GM19238 (cell line): ENCODE measurements around the gene ARRB1.
"Not testable (repeated sequence)": the region's sequence is repeated elsewhere in the genome, so short reads cannot be mapped to it uniquely, and the experiment has no call there.

Experiments used
- DNase-seq: peaks from one replicate; pipeline ENCODE4 v3.0.0; 2011; ENCODE audit warnings: low spot score; ENCODE audit not compliant: insufficient read length

The ARRB1 gene

DNA sequence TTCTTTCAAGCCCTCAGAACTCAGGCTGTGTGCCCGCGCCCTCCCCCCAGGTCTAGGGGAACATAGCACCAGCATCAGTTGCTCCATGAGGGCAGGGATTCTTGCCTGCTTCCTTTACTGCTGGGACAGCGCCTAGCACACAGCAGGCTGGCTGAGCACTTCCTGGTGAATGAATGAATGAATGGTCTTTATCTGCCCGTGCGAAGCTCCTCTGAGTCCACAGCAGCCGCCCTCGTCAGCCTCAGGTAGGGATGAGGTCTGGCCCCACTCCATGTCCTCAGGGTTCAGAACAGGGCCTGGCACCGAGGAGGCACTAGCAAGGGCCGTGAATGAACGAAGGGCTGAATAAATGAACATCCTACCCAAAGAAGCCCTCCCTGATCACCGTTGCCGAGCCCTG is 27.3 kb downstream of the ARRB1 start:
- DNase-seq = no peak

DNA sequence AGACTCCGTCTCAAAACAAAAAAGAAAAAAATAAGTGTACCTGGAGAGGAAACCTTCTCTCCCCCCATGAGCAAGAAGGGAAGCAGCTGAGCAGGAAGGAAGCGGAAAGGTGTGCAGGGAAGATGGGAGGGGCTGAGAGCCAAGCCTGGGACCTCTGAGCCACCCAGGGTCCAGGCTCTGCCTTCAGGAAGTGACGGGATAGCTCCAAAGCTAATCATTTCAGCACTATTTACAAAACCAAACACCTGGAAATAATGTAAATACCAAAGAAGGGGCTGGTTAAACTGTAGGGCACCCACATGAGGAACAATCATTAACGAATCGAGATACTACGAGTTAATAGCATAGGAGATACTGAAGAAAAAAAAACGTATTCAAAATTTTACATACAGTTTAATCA is 27.9 kb downstream of the ARRB1 start:
- no peak for DNase-seq

DNA sequence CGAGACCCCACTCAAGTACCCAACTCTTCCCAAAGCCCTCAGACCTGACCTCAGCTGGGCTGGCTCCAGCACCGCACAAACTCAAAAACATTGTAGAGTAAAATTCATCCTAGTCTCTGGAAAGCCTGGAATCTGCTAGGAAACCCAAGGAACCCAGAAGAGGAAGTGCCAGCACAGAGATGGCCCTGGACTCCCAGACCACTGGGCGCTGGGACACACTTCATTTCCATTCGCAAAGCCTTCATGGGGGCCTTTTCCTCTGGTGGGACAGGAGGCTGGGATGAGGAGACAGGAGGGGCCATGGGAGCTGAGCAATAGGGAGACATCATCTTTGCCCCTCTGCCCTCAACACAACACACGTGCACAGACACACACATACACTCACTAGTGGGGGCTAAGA is 30.8 kb downstream of the ARRB1 start:
- DNase-seq = no peak

DNA sequence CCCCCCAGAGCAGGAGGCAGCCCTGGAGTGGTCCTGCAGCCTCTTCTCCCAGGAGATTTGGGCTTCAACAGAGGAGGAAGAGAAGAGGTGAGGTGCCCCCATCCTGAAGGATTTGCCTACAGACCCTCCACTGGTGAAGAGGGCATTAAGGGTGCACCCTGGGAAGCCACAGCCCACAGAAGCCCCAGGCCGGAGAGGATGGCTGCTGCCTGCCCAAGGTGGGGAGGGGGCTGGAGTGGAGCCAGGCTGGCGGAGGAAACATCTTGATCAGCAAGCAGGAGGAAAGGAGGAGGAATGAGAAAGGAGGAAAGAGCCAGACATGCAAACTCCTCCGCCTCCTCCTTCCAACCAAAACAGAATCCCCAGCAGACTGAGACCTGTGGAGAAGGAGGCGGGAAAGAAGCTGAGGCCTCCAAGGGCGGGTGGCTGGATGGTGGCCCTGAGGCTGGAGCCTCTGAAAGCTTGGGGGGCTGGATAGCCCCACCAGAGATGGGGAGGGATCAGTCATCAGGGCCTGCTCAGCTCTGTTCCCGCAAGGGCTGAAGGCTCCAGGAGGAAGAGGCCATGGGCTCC is 31.3 kb downstream of the ARRB1 start:
- DNase-seq = no peak

DNA sequence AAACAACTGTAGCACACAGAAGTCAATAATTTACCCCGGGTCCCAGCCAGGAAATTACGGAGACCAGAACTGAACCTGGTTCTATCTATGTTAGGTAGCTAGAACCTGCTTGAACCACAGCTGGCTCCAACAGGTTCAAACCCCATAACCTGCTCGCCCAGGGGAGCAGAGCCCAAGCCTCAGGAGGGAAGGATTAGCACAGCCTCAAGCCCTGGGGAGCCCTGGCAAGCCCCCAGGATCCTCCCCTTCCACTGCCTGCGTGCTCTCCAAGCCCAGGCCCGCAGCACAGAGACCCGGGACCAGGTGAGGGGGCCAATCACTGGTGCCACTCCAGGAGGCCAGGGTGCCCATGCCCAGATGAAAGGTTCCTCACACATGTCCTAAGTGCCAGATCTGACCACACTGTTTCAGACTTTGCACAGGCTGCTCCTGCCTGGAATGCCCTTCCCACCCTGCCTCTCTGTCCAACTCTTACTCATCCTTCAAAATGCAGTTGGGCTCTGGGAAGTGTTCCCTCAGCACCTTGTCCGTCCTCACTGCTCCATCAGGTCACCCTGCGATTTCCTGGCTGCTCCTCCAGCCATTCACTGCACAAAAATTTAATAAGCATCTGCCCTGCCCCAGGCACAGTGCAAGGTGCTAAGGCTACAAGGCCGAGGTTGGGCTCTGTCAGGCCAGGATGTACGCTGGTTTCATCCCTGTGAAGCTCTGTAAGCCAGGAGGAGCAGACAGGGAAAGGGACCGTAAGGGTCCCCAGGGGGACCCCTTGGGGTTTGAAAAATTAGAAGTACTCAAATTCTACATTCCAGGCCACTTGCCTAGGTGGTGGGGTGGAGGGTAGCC is 32.2 kb downstream of the ARRB1 start:
- DNase-seq = no peak

DNA sequence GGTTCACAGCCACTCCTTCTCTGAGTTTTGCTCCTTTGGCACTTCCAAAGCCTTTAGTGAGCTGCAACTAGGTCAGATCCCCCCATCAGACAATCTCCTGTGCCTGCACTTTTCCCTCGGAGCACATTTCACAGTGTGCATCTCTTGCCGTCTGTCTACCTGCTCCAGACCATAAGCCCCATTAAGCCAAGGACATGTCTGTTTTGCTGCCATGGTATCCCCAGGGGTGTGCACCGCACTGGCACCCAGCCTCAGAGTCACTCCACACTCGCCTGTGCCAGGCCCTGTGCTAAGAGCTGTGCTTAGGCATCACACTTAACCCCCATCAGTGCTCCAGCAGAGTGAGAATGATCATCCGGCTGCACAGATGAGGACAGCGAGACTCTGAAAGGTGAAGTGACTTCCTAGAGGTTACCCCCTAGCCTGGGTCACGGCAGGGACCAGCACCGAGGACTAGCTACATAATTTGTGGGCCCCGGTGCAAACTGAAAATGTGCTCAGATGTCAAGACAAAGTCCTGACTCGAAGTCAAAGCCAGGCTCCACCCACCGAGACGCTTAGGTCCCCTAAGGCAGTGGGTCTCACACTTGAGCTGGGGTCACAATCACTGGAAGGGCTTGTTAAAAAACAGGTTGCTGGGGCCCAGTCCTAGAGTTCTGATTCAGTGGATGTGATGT is 33.9 kb downstream of the ARRB1 start:
- DNase-seq = no peak

DNA sequence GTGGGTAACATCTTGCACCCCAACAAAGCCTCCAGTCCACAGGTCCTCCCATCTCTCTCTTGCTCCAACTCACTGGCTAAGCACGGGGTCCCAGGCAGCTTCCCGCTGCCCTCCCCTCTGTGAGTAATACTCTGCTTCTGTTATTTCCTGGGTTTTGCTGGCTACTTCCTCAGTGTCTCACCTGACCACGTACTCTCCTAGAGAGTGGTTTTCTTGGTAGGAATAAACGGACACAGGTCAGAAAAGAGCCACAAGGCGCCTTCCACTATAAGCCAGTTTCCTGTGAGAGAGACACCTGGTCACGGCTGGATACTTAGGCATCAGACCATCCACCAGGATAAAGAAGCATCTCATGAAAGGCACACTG is 36.0 kb downstream of the ARRB1 start:
- no peak for DNase-seq

DNA sequence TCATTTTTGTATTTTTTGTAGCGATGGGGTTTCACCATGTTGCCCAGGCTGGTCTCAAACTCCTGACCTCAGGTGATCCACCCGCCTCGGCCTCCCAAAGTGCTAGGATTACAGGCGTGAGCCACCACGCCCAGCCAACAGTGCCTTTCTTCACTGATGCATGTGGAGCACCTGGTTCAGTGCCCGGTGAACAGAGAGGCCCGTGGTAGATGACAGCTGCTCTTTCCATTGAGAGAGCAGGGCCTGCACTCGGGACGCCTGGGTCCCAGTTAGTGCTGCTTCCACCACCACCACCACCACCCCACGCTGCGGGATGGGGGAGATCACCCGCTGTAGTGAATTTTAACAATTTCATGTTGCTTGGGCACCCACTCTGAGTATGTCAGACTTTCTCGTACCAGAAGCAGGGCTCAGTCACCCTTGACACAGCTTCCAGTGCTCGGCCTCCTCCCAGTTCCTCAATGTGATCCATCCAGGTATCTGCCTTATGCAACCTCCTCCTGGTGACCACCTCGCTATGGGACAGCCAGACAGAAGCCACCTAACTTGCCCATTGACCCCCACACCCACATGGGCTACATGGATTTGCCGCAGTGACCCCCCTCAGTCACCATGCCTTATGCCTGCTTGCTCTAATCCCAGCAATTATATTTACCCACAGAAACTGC is 36.6 kb downstream of the ARRB1 start:
- DNase-seq = no peak

DNA sequence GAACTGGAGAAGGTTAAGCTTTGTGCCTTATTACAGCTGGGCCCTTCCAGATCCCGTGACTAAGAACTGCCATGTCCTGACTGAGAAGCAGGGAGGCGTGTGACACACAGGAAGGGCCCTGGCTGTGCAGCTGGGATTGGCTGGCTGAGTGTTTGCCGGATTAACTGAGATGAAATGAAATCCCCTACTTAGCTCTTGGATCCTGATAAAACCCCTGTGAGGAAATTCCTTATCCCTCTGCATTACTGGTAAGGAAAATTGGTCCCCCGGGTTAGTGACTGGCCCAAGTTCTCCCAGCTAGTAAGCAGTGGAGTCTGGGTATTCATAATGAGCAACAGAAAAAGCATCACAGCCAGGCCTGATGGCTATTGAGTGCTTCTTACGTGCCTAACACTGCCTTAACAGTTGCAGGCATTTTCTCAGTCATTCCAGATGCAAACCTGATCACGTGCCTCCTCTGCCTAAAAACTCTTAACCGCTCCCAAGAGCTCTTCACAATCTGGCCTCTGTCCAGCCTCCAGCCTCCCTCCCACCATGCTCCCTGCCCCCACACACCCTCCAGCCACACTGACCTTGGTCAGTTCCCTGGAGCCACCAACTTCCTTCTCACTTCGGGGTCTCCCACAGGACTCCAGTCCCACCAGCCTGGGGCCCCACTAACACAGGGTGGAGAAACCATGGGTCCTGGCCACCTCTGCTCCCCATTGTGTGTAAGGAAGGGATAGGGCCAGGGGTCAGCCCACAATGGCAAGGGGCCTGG is 37.8 kb downstream of the ARRB1 start:
- DNase-seq = no peak

DNA sequence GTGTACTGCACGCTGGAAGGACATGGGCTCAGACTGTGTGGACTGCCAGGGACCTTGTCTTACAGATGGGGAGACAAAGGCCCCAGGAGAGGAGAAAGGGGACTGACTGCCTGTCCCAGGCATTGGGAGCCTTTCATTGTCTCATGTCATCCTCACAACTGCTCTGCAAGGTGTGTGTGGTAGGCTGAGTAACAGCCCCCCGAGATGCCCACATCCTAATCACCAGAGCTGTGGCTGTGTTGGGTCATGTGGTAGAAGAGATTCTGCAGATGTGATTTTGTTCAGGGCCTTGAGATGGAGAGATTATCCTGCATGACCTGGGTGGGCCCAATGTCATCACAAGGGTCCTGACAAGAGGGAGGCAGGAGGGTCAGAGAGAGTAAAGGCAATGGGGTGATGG is 39.1 kb downstream of the ARRB1 start:
- DNase-seq = no peak

DNA sequence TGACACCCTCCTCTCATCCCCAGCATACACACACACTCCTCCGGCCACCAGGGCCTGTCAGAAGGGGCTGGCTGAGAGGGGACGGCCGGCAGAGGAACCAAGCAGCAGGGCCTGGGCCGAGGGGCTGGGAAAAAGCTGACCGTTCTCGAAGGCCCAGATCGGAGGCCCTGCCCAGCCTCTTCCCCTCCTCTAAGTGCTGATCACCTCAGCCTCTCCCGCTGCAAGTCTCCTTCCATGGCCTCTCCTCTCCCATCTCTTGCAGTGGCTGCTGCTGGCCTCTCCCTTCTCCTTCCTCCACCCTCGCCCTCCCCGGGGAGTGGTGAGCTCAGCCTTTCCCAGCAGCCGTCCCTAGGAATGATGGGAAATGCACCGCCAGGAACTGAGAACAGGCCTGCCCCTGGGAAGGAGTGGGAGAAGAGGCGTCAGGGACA is 39.6 kb downstream of the ARRB1 start:
- DNase-seq = no peak

DNA sequence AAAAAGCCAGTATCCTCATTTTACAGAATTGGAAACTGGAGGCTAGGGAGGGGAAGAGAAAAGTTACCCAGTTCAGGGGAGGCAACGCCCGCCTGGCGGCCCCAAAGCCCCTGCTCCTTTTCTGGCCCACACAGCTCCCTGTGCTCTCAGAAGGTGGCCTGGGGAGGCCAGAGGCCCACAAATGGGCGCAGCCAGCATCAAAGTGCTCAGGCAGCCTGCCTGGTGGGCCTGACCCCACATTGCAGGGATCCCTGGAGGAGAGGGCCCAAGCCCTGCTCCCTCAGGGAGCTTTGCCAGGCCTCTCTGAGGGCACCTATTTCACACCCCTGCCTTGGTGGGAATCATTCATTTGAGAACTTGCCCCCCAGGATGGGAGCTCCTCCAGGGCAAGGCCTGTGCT is 42.5 kb downstream of the ARRB1 start:
- no peak for DNase-seq

DNA sequence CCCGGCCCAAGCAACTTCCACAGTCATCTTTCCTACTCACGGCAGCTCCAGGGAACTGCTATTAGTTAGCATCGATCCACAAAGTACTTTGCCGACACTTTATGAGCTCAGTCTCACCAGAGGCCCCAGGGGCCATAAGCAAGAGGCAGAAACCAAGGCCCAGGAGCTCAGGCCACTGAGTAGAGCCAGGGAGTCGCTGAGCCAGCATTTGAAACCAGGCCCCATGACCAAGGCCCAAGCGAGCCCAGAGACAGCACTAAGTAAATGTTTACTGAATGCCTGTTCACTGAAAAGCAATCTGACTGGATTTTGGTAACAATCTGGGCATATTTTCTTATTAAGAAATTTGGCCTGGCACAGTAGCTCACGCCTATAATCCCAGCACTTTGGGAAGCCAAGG is 43.3 kb downstream of the ARRB1 start:
- no peak for DNase-seq

DNA sequence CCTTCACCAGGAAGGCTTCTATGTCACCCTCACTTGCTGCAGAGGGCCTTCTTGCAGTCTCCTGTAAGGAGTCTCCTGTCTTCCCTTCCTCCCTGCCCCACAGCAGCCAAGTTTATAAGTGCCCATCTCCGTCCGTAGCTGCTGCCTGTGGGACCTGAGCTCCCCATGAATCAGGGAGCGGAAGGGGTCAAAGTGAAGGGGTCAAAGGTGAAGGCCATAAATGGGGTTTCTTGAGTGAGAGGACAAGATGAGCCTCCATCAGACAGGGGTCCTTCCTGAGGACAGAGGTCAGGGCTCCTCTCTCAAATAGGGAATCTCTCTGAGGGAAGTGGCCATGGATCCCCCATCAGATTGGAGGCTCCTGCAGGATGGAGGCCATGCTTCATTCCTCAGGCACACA is 44.4 kb downstream of the ARRB1 start:
- no peak for DNase-seq

DNA sequence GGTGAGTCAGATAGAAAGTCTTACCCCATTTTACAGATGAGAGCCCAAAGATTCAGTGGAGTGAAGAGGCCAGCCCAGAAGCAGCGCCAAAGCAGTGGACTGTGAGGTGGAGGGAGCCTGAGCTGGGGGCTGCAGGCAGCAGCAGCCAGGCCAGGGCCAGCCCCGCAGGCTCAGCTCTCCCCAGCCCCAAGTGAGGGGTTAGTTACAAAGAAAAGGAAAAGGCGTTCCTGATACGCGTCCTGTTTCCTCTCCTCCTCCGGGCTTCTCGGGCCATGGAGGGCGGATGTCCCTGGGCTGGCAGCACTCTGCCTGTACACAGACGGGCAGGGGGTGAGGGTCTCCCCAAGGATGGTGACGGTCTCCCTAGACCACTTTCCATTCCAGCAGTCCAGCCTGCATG is 44.9 kb downstream of the ARRB1 start:
- no peak for DNase-seq

DNA sequence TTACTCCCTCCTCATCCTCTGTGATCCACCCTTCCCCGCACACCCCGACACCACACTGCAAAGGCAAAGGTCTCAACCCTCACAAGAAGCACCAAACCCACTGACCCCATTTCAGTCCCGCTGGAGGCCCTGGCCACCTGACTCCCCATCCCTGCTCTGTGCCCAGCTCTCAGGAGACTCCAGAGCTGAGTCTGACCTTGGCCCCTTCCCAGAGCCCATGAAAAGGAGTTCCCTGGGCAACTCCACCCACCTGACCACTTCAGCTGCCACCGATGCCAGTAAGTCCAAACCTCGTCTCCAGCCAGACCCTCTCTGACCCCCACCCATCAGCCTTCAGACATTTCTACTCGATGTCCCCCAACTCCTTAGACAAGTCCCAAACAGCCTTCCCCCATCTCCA is 45.5 kb downstream of the ARRB1 start:
- DNase-seq = no peak

DNA sequence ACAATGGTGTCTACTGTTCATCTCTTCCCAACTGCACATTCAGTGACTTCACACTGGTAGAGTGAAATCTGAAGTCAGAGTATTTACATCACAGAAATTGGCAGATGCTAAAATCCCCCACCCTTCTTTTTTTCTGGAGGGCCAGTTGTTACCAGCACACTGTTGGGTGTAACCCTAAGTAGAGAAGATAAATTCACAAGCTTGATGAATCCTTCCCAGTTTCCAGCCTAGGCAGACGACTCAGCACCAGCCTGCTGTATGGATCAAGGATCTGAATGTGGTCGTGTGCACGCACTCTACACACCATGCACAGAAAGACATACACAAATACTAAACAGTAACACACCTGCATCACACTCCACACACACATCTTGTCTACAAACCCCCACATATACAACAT is 46.0 kb downstream of the ARRB1 start:
- DNase-seq = no peak

DNA sequence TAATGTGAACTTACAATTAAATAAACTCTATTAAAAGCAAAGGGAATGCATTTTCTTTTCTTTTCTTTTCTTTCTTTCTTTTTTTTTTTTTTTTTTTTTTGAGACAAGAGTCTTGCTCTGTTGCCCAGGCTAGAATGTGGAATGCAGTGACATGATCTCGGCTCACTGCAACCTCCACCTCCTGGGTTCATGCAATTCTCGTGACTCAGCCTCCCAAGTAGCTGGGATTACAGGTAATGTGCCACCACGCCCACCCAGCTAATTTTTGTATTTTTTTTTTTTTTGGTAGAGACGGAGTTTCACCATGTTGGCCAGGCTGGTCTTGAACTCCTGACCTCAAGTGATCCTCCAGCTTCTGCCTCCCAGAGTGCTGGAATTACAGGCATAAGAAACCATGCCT is 46.5 kb downstream of the ARRB1 start:
- not testable (repeated sequence) for DNase-seq

DNA sequence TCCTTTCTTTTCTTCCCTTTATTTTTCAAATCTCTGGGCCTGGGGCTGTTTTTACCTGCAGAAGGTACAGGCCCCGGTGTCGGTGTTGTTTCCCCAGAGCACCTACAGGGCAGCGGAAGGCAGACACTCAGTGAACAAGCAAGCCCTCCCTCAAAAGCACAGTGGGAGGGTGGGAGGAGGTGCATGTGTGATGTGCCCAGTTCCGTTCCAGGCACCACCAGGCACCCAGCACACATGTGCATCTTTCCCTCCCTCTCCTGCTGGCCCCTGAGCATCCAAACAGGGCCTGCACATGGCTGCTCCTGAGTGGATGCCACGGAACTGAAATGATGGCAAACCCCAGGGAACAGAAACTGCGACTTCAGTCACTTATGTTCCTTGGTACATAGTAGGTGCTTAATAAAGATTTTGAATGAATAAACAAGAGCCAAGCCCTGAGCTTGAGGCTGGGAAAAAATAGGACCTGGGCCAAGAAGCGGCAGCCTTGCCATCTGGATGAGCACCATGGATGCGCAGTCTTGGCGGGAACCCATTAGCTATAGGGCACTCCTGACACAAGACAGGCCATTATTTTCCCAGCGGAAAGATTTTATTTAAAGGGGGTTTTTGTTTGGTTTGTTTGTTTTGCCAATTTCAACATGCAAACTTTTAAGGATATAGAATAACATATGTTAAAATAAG is 47.8 kb downstream of the ARRB1 start:
- DNase-seq = no peak

DNA sequence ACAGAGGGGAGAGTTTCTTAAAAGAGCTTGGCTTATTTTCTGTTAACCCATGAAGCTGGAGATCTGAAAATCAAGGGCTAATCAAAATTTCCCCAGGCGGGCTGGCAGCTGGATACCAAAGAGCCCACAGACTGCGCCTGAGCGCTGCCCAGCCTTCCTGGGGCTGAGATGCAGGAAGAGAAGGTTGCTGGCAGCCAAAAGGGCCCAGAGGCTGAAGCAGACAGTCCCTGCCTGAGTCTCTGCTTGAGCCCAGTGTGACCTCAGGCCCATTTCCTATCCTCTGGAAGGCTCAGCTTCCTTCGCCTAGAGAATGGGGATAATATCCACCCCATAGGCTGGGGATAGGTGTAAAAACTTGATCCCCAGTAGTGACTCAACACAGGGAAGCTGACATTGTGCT is 49.1 kb downstream of the ARRB1 start:
- DNase-seq = no peak
